ENCODE results near the gene COL9A1. TPM values are rescaled to one million over a fixed set of nuclear protein-coding genes. Genes with fewer than 3 reads are reported as not detected.

The COL9A1 gene
- total and polyA plus RNA-seq, 2 of the 8 experiments (the other 6 are each of a cell fraction or from before 2014, with no cell fraction given), result 7.9 to 18.1 TPM

DNA sequence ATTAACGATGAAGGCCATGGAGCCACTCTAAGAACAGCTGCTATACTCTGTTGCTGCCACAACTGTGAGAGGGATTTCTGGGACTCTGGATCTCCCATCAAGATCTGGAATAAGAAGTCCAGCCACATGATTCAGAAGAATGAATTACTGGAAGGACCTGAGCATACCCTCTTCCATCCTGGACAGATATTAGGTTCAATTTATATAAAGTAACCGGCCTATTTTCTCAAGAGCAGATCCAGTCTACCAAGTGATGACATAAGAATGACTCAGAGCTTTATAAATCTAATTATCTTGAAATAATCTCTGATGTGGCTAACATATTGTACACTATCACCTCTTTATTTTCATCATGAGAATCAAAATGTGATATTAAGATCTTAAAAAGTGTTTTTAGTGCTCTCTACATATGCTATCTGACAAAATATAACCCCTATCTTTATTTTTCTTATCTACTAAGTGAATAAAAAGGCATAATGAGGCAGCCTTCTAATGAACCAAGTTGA, 45.1 kb downstream of the COL9A1 start:
- no peak overlapping the region for H3K4me3 ChIP-seq (ENCODE audit: extremely low read depth in 1 of 4, insufficient read depth in 2 of 4, low read depth in 3 of 4, low read length in 4 of 4)
- H3K27ac ChIP-seq (ENCODE audit: low read depth, low read length), result no peak overlapping the region
- no peaks in the 10 kb centered on the region for H3K27me3 ChIP-seq (replicated peaks in 1 of 4; ENCODE audit: control insufficient read depth in 3 of 4, extremely low read depth in 1 of 4, insufficient read depth in 3 of 4, low read length in 3 of 4)
- H2AFZ ChIP-seq (ENCODE audit: low read length), result no peak overlapping the region
- no peak overlapping the region for H2BK15ac ChIP-seq (ENCODE audit: low read length)
- H4K20me1 ChIP-seq (replicated peaks in 1 of 2; ENCODE audit: control insufficient read depth in 1 of 2, insufficient read depth in 2 of 2, low read length in 2 of 2), result no peaks in the 10 kb centered on the region
- DNase-seq (ENCODE audit: low read depth in 1 of 2, low spot score in 2 of 2) (no peak), FAIRE-seq (no peak)
- H4K91ac ChIP-seq (replicated peaks; ENCODE audit: insufficient read length, low read length), result no peak overlapping the region
- no peak overlapping the region for H3K56ac ChIP-seq (replicated peaks; ENCODE audit: insufficient read length, low read depth, low read length)
- peaks cover 0 to 3% (median 0%) of the 10 kb centered on the region in 4 experiments; a peak in 1 of 8 replicates for H3K36me3 ChIP-seq (ENCODE audit: control insufficient read depth in 2 of 4, insufficient read depth in 4 of 4, low read length in 3 of 4)
- no peak overlapping the region for H3K18ac ChIP-seq (ENCODE audit: extremely low read depth, low read length)
- H3K23me2 ChIP-seq (ENCODE audit: low read depth, low read length), result no peaks in the 10 kb centered on the region
- H2BK120ac ChIP-seq (replicated peaks; ENCODE audit: low read depth, low read length), result no peak overlapping the region
- 87% methylated on average over 2 of the region's 2 CpGs; no CpG with 5 or more reads in 1 of the 2 experiments for WGBS, 2 experiments (ENCODE audit: extremely low coverage in 1 of 2, insufficient coverage in 1 of 2, insufficient read length in 1 of 2, insufficient replicate concordance in 2 of 2, low coverage in 1 of 2, low lambda C conversion rate in 2 of 2, missing lambda C conversion rate in 1 of 2)
- no peak overlapping the region for H3K4ac ChIP-seq (replicated peaks; ENCODE audit: insufficient read length, low read depth, low read length)
- H3K4me1 ChIP-seq (replicated peaks in 1 of 4; ENCODE audit: control insufficient read depth in 3 of 4, insufficient read depth in 4 of 4, low read length in 3 of 4), result no peaks in the 10 kb centered on the region
- ChIA-PET CTCF (ENCODE audit: partially characterized antibody) (no interaction called here), POLR2A (ENCODE audit: partially characterized antibody) (interaction anchor here (0.8 kb wide), 1 partner anchor 27 kb away, joined by 3 read pairs; no protein-coding TSS in a partner anchor)
- no peaks in the 10 kb centered on the region for H3K79me2 ChIP-seq (ENCODE audit: control insufficient read depth in 1 of 2, insufficient read depth in 2 of 2, low read length in 2 of 2)
- H3K9ac ChIP-seq (replicated peaks in 1 of 4; ENCODE audit: extremely low read depth in 1 of 4, low read depth in 3 of 4, low read length in 3 of 4), result no peak overlapping the region
- H3K23ac ChIP-seq (ENCODE audit: insufficient read length), result no peak overlapping the region
- H3K79me1 ChIP-seq (ENCODE audit: low read depth, low read length), result no peaks in the 10 kb centered on the region
- no peak overlapping the region for H3K14ac ChIP-seq (ENCODE audit: insufficient read length)
- no peak overlapping the region for H2BK12ac ChIP-seq (ENCODE audit: low read depth, low read length)
- H2BK5ac ChIP-seq (ENCODE audit: low read depth, low read length), result no peak overlapping the region
- no peak overlapping the region for H4K8ac ChIP-seq (ENCODE audit: extremely low read depth, insufficient read depth, low read length)
- H3K4me2 ChIP-seq (ENCODE audit: insufficient read depth in 1 of 2, low read depth in 2 of 2, low read length in 2 of 2), result no peak overlapping the region
- no peak overlapping the region for H4K5ac ChIP-seq (ENCODE audit: insufficient read length, low read depth, low read length)
- H2BK20ac ChIP-seq (ENCODE audit: low read length), result no peak overlapping the region
- H3K9me3 ChIP-seq (ENCODE audit: insufficient read depth in 2 of 2, low read depth in 1 of 2, low read length in 1 of 2), result no peaks in the 10 kb centered on the region
- H2AK5ac ChIP-seq (ENCODE audit: low read depth, low read length), result no peak overlapping the region
- TF ChIP-seq, protein P1, sequence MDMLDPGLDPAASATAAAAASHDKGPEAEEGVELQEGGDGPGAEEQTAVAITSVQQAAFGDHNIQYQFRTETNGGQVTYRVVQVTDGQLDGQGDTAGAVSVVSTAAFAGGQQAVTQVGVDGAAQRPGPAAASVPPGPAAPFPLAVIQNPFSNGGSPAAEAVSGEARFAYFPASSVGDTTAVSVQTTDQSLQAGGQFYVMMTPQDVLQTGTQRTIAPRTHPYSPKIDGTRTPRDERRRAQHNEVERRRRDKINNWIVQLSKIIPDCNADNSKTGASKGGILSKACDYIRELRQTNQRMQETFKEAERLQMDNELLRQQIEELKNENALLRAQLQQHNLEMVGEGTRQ (IDR thresholded peaks at IDR 0.05; ENCODE audit: low read length), result no peak
- TF ChIP-seq, protein P2, sequence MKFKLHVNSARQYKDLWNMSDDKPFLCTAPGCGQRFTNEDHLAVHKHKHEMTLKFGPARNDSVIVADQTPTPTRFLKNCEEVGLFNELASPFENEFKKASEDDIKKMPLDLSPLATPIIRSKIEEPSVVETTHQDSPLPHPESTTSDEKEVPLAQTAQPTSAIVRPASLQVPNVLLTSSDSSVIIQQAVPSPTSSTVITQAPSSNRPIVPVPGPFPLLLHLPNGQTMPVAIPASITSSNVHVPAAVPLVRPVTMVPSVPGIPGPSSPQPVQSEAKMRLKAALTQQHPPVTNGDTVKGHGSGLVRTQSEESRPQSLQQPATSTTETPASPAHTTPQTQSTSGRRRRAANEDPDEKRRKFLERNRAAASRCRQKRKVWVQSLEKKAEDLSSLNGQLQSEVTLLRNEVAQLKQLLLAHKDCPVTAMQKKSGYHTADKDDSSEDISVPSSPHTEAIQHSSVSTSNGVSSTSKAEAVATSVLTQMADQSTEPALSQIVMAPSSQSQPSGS (IDR thresholded peaks at IDR 0.05; ENCODE audit: low read length), result no peak
- no peak for TF ChIP-seq SRF (IDR thresholded peaks at IDR 0.05; ENCODE audit: low read depth, low read length)
- TF ChIP-seq MAX (IDR thresholded peaks at IDR 0.05), result no peak
- no peak for TF ChIP-seq RNF2 (IDR thresholded peaks at IDR 0.05; ENCODE audit: borderline replicate concordance, low read depth, low read length, missing control alignments, poor library complexity, severe bottlenecking)
- TF ChIP-seq, protein P3, sequence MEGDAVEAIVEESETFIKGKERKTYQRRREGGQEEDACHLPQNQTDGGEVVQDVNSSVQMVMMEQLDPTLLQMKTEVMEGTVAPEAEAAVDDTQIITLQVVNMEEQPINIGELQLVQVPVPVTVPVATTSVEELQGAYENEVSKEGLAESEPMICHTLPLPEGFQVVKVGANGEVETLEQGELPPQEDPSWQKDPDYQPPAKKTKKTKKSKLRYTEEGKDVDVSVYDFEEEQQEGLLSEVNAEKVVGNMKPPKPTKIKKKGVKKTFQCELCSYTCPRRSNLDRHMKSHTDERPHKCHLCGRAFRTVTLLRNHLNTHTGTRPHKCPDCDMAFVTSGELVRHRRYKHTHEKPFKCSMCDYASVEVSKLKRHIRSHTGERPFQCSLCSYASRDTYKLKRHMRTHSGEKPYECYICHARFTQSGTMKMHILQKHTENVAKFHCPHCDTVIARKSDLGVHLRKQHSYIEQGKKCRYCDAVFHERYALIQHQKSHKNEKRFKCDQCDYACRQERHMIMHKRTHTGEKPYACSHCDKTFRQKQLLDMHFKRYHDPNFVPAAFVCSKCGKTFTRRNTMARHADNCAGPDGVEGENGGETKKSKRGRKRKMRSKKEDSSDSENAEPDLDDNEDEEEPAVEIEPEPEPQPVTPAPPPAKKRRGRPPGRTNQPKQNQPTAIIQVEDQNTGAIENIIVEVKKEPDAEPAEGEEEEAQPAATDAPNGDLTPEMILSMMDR (IDR thresholded peaks at IDR 0.05; ENCODE audit: control extremely low read depth in 1 of 3, insufficient read depth in 1 of 3, low read depth in 1 of 3, low read length in 3 of 3), result no peak
- no peak for TF ChIP-seq SP2 (IDR thresholded peaks at IDR 0.05; ENCODE audit: low read length)
